Activated CD4-positive, alpha-beta T cell treated with anti-CD3 and anti-CD28 coated beads for 1 hour (primary cell): ENCODE data around the gene ALLC.

ENCODE experiments used
- DNase-seq: peaks from one replicate; pipeline ENCODE4 v3.0.0-alpha.2; 2020

Gene ALLC

GRCh38 chr2:3641841-3642421, 16.1 kb upstream of the ALLC start:
- DNase-seq, result no peak

- no peak for DNase-seq
These were observed 15.3 kb upstream of the ALLC start for GRCh38 chr2:3642521-3643215.

- DNase-seq, result no peak
These were observed 14.4 kb upstream of the ALLC start for GRCh38 chr2:3643371-3644245.

- DNase-seq, result no peak
These were observed 13.8 kb upstream of the ALLC start for GRCh38 chr2:3644246-3644525.

GRCh38 chr2:3644891-3645605, 13.0 kb upstream of the ALLC start:
- DNase-seq, result no peak

GRCh38 chr2:3645745-3646389, 12.1 kb upstream of the ALLC start:
- no peak for DNase-seq

- no peak for DNase-seq
These were observed 11.6 kb upstream of the ALLC start for GRCh38 chr2:3646446-3646845.

GRCh38 chr2:3647246-3647645, 10.8 kb upstream of the ALLC start:
- DNase-seq, result no peak

- no peak for DNase-seq
These were observed 10.0 kb upstream of the ALLC start for GRCh38 chr2:3647831-3648651.

- no peak for DNase-seq
These were observed 9.3 kb upstream of the ALLC start for GRCh38 chr2:3648652-3649177.

GRCh38 chr2:3649581-3649980, 8.4 kb upstream of the ALLC start:
- DNase-seq, result no peak

GRCh38 chr2:3650140-3650920, 7.7 kb upstream of the ALLC start:
- DNase-seq, result no peak

- DNase-seq, result peak; percentile 39
These were observed 6.0 kb upstream of the ALLC start for GRCh38 chr2:3651691-3652648.

GRCh38 chr2:3652896-3653625, 4.9 kb upstream of the ALLC start:
- no peak for DNase-seq

GRCh38 chr2:3654011-3654410, 4.0 kb upstream of the ALLC start:
- DNase-seq, result no peak

GRCh38 chr2:3654531-3655225, 3.3 kb upstream of the ALLC start:
- no peak for DNase-seq

GRCh38 chr2:3655871-3656761, 1.9 kb upstream of the ALLC start:
- no peak for DNase-seq
